HT-29 (cell line): ENCODE data around the gene PDZD7. TPM values are rescaled to one million over a fixed set of nuclear protein-coding genes. Genes with fewer than 3 reads are reported as not detected.
"Not testable (repeated sequence)": the region's sequence is repeated elsewhere in the genome, so short reads cannot be mapped to it uniquely, and the experiment has no call there.

ENCODE experiments used
- DNase-seq: peaks from one replicate; pipeline ENCODE4 v3.0.0-alpha.2; 2015; ENCODE audit warnings: low spot score
- total RNA-seq: library from RNA; depleted of rRNA; stranded (reverse); fragments of >200 nt; shearing (Covaris generic); gene quantifications from 2 replicates; pipeline ENCODE4 v1.2.3, GENCODE V29; 2014

The PDZD7 gene
- total RNA-seq, 1 experiment from 2014 or later = 6.3 TPM

DNA sequence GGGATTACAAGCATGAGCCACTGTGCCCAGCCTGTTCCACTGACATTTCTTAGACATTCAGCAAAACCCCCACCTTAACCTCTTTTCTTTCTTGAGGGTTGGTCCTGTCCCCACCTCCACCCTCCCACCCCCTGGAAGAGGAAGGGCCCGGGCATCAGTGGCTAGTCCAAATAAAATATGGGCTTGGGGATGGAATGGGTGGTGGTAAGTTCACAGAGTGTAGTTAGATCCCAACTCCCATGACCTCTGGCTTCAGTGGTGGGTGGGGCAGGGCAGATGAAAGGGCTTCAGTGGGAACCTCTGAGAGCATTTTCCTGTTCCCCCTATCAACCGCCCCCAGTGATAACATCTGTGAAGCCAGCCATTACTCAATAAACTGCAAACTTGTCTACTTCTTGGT lies 9.9 kb upstream of the PDZD7 start:
- DNase-seq = no peak

DNA sequence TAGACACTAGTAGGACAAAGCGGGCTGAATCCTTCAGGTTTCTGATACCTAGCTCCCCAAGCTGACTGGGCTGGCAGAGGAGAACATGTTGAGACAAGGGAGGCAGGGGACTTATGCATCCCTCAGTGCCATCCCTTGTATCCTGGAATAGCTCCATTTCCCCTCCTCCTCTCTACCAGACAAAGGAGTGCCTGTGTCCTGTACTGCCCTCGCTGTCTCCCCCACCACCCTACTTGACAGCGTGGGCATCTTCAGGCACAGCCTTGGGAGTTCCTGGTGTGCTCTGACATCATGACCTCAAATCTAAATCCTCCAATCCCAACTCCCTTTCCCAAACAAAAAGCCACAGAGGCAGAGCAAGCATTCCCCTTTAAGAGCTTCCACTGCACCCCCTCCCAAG lies 9.1 kb upstream of the PDZD7 start:
- DNase-seq = no peak

DNA sequence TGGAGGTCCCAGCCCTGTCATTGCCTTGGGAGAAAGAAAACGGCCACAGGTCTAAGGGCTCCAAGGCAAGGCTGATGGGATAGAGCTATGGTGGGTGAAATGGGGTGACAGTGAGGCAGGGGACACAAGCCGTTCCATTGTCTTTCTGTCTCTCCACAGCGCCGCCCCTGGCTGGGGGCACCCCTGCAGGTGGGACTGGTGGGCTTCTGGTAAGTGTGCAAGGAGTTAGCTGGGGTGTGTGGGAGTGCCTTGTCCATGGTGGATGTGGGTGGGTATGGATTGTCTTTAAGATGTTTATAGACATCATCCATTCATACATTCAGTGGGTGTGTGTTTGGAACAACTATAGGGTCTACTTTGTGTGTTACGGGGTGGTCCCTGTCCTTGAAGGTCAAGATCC lies 7.6 kb upstream of the PDZD7 start:
- DNase-seq = no peak

DNA sequence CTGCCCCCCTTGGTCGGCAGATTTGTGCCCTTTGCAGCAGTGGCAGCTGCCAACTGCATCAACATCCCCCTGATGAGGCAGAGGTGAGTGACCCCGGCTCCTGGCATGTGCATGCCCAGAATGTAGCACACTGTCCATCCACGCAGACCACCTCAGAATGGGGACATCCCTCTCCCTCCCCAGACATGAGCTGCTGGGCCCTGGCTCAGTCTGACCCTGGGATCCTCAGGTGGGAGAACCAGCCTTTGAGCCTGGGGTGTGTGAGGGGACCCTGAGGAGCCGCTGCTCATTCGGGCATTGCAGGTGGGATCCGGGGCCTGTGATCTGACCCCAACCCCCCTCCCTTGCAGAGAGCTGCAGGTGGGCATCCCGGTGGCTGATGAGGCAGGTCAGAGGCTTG lies 5.8 kb upstream of the PDZD7 start:
- no peak for DNase-seq

- no peak for DNase-seq
Measured at GRCh38 chr10:101035916-101036702, 5.2 kb upstream of the PDZD7 start.

GRCh38 chr10:101035314-101035713 lies 4.4 kb upstream of the PDZD7 start:
- no peak for DNase-seq

DNA sequence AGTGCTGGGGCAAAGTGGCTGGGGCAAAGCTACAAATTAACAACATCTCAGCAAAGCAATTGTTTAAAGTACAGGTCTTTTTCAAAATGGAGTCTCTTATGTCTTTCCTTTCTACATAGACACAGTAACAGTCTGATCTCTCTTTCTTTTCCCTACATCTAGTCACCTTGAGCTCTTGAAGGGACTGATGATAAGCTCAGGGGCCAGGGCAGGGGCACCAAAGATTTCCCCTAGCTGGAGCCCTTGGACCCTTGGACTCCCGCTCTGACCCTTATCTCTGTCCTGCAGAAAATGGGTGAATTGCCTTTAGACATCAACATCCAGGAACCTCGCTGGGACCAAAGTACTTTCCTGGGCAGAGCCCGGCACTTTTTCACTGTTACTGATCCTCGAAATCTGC lies 3.5 kb upstream of the PDZD7 start:
- DNase-seq = not testable (repeated sequence)

- DNase-seq = peak; percentile 41
Measured at GRCh38 chr10:101033276-101033675, 2.3 kb upstream of the PDZD7 start.

DNA sequence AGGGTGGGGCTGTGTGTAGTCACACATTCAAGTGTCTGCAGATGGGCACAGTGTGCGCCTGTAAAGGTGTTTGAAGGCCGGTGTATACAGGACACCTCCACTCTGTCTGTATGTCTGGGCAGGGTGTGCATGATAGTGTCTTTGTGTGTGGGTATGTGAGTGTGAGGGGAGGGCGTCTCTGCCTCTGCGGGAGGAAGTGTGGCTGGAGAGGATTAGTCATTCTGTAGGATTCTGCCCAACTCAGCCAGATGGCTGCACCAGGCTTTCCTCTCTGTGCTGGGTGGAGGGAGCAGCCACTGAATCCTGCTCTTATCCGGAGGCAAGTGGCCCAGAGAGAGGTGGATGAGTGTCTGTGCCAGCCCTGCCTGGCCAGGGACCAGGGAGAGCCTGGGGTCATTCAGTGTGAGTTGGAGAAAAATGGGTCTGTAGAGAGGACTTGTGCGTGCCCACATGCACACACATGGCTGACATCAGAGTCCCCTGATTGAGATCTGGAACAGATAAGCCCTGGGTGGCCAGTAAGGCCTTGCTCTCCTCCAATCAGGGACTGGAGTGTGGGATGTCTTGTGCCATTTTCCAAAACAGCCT lies 1.8 kb upstream of the PDZD7 start:
- DNase-seq = peak; percentile 73

DNA sequence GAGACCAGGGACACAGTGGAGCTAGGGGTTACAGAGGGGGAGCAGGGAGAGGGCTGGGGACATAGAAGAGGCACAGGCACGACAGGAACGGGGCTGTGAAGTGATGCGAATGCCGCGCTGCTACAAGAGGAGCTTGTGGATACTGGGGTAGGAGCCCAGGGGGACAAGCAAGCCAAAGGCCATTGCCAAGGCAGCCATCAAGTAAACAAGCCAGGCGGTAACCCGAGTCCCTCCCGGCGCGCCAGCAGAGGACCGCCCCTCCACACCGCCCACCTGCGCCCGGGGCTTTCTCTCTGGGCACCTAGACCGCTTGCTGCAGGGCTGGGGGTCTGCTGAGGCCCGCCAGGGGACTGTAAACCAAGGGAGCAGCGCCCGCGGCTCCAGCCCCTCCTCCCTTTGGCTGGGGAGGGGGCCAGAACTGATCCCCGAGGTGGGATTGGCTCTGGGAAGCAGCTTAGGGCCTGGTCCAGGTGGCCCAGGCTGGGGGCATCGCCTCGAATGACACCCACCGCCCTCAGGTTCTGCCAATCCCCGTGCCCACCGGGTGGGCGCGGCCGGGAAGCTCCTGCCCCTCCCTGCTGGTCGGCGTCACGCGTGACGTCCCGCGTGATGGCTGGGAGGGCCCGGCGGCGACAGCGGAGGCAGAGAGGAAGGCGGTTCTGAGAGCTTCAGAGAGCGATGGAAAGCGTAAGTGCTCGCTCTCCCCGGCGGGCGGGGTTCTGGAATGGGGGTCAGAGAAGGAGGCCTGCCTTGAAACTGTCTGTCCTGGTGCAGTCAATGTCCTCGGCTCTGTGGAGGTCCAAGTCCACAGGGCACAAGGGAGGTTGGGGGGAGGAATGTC lies 1.1 kb upstream of the PDZD7 start:
- peak; percentile 64 for DNase-seq

GRCh38 chr10:101030496-101031127 lies 317 bp downstream of the PDZD7 start:
- DNase-seq = no peak

DNA sequence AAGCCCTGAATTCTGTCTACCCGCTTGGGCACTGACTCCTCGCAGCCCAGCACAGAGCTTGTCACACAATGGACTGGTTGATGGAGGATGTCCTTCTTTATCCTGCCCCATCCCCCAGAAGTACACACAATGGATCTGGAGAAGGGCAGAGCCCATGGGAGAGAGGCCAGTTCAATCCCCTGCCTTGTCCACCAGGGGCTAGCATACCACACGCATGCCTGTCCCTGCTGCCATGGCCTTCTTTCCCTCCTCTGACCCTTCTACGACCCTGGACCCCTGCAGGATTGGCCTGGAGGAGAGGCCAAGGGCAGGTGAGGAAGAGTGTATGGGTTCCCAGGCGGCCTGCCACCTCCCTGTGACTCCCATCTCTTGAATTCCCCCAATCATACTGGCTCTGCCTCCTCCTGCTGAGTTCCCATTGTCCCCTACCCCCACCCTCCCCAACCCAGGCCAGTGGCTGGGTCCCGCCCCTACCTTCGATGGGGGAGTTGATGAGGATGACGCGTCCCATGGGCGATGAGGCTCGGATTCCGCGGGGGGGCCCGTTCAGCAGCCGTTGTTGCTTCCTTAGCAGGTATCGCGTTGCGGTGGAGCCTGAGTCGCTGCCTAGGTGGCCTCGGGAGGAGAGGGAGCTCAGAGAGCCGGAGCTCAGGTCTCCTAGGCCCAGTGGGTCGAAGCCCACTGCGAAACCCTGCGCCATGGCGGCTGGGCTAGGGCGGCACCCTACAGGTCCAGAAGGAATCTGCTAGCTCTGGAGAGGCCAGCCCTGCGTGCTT lies 1.2 kb downstream of the PDZD7 start:
- DNase-seq = no peak

DNA sequence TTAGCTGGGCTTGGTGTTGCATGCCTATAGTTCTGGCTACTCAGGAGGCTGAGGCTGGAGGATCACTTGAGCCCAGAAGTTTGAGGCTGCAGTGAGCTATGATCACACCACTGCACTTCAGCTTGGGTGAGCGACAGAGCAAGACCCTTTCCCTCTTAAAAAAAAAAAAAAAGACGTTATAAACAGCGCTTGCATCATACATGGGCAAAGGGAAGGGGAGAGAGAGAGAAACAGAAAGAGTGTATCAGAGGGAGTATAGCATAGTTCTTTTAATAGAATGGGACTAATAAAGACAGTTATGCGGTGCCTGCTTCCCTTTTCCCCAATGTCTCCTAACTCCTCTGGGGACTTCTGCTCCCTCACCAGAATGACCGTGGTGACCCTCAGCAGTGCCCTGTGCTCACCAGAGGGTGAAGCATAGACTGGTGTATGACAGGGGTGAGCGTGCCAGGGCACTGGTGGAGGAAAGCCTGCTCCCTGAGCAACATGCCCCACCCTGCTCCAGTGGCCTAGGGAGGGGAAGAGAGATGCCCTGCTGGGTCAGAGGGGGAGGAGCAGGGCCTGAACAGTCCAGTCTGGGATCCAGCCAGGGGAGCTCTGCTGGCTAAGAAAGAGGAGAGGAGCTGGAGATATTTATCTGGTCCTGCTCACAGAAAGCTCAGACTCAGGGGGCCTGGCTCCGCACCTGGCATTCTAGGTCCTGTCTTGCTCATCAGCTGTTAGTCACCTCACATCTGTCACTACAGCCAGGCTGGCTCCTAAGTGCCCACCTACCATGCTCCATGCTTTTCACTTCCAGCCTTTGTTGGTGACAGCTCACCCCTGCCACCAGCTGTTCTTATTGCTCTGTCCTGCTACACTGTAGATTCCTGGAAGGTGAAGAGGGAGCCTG lies 2.2 kb downstream of the PDZD7 start:
- DNase-seq = peak; percentile 51

GRCh38 chr10:101027106-101027720 lies 3.7 kb downstream of the PDZD7 start:
- DNase-seq = no peak

GRCh38 chr10:101022967-101023705 lies 7.8 kb downstream of the PDZD7 start:
- no peak for DNase-seq

DNA sequence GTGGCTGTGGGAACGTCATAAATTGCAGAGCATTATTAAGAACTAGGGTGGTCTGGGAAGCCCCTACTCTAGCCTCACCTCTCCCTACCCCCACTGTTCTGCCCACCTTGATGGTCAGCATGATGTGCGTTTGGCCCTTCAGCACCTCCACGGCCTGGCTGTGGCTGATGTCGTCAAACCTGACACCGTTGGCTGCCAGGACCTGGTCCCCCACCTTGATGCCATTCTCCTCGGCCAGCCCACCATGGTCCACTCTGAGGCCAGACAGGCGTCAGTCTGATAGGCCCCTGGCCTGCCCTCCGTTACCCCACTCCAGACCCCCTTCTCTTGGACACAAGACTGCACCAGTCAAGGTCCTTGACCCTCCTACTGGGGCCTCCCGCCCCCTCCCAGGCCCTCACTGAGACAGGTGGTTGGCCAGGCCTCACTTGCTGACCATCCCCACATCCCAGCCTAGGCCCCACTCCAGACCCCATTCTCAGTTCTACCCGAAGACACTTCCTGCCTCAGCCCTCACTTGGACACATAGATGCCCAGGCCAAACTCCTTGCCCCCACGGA lies 9.2 kb downstream of the PDZD7 start:
- no peak for DNase-seq

DNA sequence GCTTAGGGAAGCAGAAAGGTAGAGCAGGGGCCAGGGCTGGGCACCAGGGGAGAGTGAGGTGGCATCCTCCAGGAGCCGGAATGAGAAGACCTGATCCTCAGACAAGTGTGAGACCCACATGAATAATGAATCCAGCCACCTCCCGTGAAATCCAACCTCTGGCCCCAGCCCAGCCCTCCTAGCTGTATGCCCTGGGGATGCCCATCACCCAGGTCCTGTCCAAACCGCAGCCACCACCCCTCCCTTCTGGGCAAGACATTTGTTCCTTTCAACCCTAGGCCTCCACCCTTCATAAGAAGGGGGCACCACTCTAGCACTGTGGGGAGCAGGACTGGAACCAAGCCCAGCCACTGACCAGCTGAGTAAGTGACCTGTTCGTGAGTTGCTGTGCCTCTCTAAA lies 9.7 kb downstream of the PDZD7 start:
- no peak for DNase-seq

- no peak for DNase-seq
Measured at GRCh38 chr10:101020427-101021075, 10.4 kb downstream of the PDZD7 start.

GRCh38 chr10:101019440-101019703 lies 11.6 kb downstream of the PDZD7 start:
- DNase-seq = no peak
